Measurements from ENCODE around the gene BRAT1.
"Not testable (repeated sequence)": the region's sequence is repeated elsewhere in the genome, so short reads cannot be mapped to it uniquely, and the experiment has no call there.

The BRAT1 gene

GRCh38 chr7:2555121-2556052, at the start of gene BRAT1:
Gene BRAT1, minus strand, starts transcription at chr7:2555524. Its CDS starts 1,093 bp downstream, at chr7:2554431.
- DNase-seq = peak; percentile 93

GRCh38 chr7:2604608-2605174, 49.4 kb upstream of the BRAT1 start:
- DNase-seq = no peak

- DNase-seq = no peak
Measured at GRCh38 chr7:2603044-2603965, 48.0 kb upstream of the BRAT1 start.

- DNase-seq = no peak
Measured at GRCh38 chr7:2602406-2603043, 47.2 kb upstream of the BRAT1 start.

GRCh38 chr7:2601907-2602306, 46.6 kb upstream of the BRAT1 start:
- no peak for DNase-seq

GRCh38 chr7:2601065-2601464, 45.7 kb upstream of the BRAT1 start:
- no peak for DNase-seq

GRCh38 chr7:2598154-2598823, 43.0 kb upstream of the BRAT1 start:
- no peak for DNase-seq

GRCh38 chr7:2597273-2597640, 41.9 kb upstream of the BRAT1 start:
- DNase-seq = no peak

GRCh38 chr7:2596464-2597272, 41.3 kb upstream of the BRAT1 start:
- no peak for DNase-seq

- DNase-seq = no peak
Measured at GRCh38 chr7:2595258-2595860, 40.0 kb upstream of the BRAT1 start.

GRCh38 chr7:2594599-2594998, 39.3 kb upstream of the BRAT1 start:
- DNase-seq = no peak

GRCh38 chr7:2593036-2593727, 37.9 kb upstream of the BRAT1 start:
- DNase-seq = no peak

GRCh38 chr7:2592375-2592865, 37.1 kb upstream of the BRAT1 start:
- no peak for DNase-seq

- DNase-seq = not testable (repeated sequence)
Measured at GRCh38 chr7:2589941-2590340, 34.6 kb upstream of the BRAT1 start.

- no peak for DNase-seq
Measured at GRCh38 chr7:2589341-2589740, 34.0 kb upstream of the BRAT1 start.

GRCh38 chr7:2587778-2588177, 32.5 kb upstream of the BRAT1 start:
- DNase-seq = no peak

- DNase-seq = no peak
Measured at GRCh38 chr7:2587134-2587533, 31.8 kb upstream of the BRAT1 start.

GRCh38 chr7:2586326-2587020, 31.1 kb upstream of the BRAT1 start:
- no peak for DNase-seq

- no peak for DNase-seq
Measured at GRCh38 chr7:2585446-2585845, 30.1 kb upstream of the BRAT1 start.
